ENCODE results near the gene DAAM1. TPM values are rescaled to one million over a fixed set of nuclear protein-coding genes. Genes with fewer than 3 reads are reported as not detected.
A peak's percentile ranks its signal among the peaks of the same experiment; 100 is the strongest.

DAAM1 gene
- polyA plus RNA-seq, 1 of the 3 experiments (the other 2 are of a cell fraction): 5.1 TPM

DNA sequence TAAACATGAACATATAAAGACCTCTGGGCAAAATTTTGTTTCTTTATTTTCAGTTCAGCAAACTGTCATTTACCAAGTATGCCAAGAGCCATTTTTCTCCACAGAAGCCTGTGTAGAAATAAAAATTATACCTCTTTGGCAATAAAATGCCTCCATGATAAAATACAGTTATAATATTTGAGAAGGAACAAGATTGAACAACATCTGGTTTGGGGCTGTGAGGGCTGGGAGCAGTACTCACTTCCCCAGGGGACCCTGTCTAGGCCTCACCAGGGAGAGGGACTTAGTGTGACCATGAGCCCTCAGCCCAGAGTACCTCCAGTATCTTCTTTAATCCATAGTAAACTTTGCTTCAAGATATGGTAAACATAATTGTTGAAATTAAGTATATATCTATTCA is 65.1 kb downstream of the DAAM1 start:
- H3K27ac ChIP-seq (ENCODE audit: low read depth in 2 of 2, low read length in 1 of 2): peak overlapping the region; percentile 77 to 95; a peak in 3 of 4 replicates
- no peak overlapping the region for H3K4me2 ChIP-seq
- peaks cover 19 to 33% of the 10 kb centered on the region in 2 experiments for H3K4me1 ChIP-seq (ENCODE audit: control insufficient read depth in 1 of 2, insufficient read depth in 2 of 2, low read depth in 1 of 2, low read length in 1 of 2)
- H3K4me3 ChIP-seq (ENCODE audit: low read depth in 2 of 2, low read length in 1 of 2): no peak overlapping the region
- TF ChIP-seq, protein P1, sequence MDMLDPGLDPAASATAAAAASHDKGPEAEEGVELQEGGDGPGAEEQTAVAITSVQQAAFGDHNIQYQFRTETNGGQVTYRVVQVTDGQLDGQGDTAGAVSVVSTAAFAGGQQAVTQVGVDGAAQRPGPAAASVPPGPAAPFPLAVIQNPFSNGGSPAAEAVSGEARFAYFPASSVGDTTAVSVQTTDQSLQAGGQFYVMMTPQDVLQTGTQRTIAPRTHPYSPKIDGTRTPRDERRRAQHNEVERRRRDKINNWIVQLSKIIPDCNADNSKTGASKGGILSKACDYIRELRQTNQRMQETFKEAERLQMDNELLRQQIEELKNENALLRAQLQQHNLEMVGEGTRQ (IDR thresholded peaks at IDR 0.05; ENCODE audit: borderline replicate concordance, low read depth, low read length): no peak
- no peak for TF ChIP-seq TAF1 (IDR thresholded peaks at IDR 0.05; ENCODE audit: borderline replicate concordance, low read depth, low read length)
- no peak for TF ChIP-seq ELF1 (IDR thresholded peaks at IDR 0.05)
- TF ChIP-seq, protein P2, sequence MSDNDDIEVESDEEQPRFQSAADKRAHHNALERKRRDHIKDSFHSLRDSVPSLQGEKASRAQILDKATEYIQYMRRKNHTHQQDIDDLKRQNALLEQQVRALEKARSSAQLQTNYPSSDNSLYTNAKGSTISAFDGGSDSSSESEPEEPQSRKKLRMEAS (IDR thresholded peaks at IDR 0.05; ENCODE audit: low read depth): no peak
- no peaks in the 10 kb centered on the region for H3K36me3 ChIP-seq (replicated peaks in 1 of 2; ENCODE audit: control insufficient read depth in 1 of 2, insufficient read depth in 2 of 2, low read length in 1 of 2)
- H3K9me2 ChIP-seq: no peaks in the 10 kb centered on the region
- H4K20me1 ChIP-seq (ENCODE audit: insufficient read depth): no peaks in the 10 kb centered on the region
- DNase-seq: no peak
- no peaks in the 10 kb centered on the region for H3K27me3 ChIP-seq (ENCODE audit: insufficient read depth)
- H3K9me3 ChIP-seq: no peaks in the 10 kb centered on the region
- H3K79me2 ChIP-seq (ENCODE audit: insufficient read depth): peaks cover 8% of the 10 kb centered on the region; the same call in 1 of the 2 replicates
- H2AFZ ChIP-seq (ENCODE audit: low read depth): no peak overlapping the region
- POLR2A ChIA-PET: no interaction called here
- CTCF ChIA-PET: no interaction called here
- H3K9ac ChIP-seq: no peak overlapping the region
- H3F3A ChIP-seq (replicated peaks; ENCODE audit: insufficient read depth): peaks cover 5% of the 10 kb centered on the region

DNA sequence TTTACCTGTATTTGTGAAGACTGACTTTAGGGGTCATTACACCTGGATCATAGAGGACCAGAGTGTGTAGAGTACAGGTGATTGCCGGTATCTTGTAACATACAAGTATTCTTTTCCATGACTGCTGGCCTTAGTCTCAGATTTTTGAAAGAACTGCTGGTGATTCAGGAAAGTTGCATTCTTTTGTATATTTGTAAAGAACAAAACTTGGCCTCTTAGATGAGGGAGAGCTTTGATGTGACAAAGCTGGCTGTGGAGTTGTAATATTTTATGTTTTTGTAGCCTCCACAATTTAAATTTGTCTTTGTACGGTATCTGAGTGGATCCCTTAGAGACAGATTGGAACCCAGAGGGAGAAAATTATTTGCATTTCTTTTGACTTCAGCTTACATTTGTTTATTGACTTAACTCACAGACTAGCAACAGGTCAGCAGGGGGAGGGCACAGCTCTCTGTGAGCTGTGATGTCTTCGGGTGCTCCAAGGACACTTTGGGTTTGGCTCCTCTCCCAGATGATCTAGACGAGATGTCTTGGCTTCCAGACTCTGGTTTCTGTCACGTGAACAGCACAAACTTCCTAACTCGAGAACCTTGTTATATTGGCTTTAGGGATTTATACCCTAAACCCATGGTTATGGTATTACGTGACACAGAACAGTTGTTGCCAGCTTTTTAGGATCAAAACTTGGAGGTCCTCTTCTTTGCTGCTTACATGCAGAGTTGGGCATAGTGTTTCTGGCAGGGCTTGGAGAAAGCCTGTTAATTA is 65.9 kb downstream of the DAAM1 start:
- Histone ChIP-seq H3K9me3 (no peaks in the 10 kb centered on the region), H2AFZ (ENCODE audit: low read depth) (no peak overlapping the region), H3F3A (replicated peaks; ENCODE audit: insufficient read depth) (peaks cover 5% of the 10 kb centered on the region), H3K4me1 (ENCODE audit: control insufficient read depth in 1 of 2, insufficient read depth in 2 of 2, low read depth in 1 of 2, low read length in 1 of 2) (peaks cover 21 to 33% of the 10 kb centered on the region in 2 experiments), H3K27ac (ENCODE audit: low read depth in 2 of 2, low read length in 1 of 2) (peak overlapping the region; percentile 77 to 95), H3K36me3 (replicated peaks in 1 of 2; ENCODE audit: control insufficient read depth in 1 of 2, insufficient read depth in 2 of 2, low read length in 1 of 2) (no peaks in the 10 kb centered on the region), H3K9me2 (no peaks in the 10 kb centered on the region), H3K4me2 (peak overlapping the region; percentile 43), H3K79me2 (ENCODE audit: insufficient read depth) (peaks cover 8% of the 10 kb centered on the region; the same call in 1 of the 2 replicates), H3K4me3 (ENCODE audit: low read depth in 2 of 2, low read length in 1 of 2) (no peak overlapping the region), H4K20me1 (ENCODE audit: insufficient read depth) (no peaks in the 10 kb centered on the region), H3K27me3 (ENCODE audit: insufficient read depth) (no peaks in the 10 kb centered on the region), H3K9ac (0 out of 2 replicates have a peak overlapping the region, but pooled peaks have one; percentile 11)
- DNase-seq: peak; percentile 16
- ChIA-PET POLR2A (no interaction called here), CTCF (no interaction called here)
- WGBS (ENCODE audit: low lambda C conversion rate): 45% methylated on average over 7 of the region's 7 CpGs
- TF ChIP-seq, protein P3, sequence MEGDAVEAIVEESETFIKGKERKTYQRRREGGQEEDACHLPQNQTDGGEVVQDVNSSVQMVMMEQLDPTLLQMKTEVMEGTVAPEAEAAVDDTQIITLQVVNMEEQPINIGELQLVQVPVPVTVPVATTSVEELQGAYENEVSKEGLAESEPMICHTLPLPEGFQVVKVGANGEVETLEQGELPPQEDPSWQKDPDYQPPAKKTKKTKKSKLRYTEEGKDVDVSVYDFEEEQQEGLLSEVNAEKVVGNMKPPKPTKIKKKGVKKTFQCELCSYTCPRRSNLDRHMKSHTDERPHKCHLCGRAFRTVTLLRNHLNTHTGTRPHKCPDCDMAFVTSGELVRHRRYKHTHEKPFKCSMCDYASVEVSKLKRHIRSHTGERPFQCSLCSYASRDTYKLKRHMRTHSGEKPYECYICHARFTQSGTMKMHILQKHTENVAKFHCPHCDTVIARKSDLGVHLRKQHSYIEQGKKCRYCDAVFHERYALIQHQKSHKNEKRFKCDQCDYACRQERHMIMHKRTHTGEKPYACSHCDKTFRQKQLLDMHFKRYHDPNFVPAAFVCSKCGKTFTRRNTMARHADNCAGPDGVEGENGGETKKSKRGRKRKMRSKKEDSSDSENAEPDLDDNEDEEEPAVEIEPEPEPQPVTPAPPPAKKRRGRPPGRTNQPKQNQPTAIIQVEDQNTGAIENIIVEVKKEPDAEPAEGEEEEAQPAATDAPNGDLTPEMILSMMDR (IDR thresholded peaks at IDR 0.05): no peak
- TF ChIP-seq, protein P4, sequence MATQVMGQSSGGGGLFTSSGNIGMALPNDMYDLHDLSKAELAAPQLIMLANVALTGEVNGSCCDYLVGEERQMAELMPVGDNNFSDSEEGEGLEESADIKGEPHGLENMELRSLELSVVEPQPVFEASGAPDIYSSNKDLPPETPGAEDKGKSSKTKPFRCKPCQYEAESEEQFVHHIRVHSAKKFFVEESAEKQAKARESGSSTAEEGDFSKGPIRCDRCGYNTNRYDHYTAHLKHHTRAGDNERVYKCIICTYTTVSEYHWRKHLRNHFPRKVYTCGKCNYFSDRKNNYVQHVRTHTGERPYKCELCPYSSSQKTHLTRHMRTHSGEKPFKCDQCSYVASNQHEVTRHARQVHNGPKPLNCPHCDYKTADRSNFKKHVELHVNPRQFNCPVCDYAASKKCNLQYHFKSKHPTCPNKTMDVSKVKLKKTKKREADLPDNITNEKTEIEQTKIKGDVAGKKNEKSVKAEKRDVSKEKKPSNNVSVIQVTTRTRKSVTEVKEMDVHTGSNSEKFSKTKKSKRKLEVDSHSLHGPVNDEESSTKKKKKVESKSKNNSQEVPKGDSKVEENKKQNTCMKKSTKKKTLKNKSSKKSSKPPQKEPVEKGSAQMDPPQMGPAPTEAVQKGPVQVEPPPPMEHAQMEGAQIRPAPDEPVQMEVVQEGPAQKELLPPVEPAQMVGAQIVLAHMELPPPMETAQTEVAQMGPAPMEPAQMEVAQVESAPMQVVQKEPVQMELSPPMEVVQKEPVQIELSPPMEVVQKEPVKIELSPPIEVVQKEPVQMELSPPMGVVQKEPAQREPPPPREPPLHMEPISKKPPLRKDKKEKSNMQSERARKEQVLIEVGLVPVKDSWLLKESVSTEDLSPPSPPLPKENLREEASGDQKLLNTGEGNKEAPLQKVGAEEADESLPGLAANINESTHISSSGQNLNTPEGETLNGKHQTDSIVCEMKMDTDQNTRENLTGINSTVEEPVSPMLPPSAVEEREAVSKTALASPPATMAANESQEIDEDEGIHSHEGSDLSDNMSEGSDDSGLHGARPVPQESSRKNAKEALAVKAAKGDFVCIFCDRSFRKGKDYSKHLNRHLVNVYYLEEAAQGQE (IDR thresholded peaks at IDR 0.05; ENCODE audit: low read depth, low read length): no peak
- TF ChIP-seq RFX5 (IDR thresholded peaks at IDR 0.05; ENCODE audit: low read length): no peak
- no peak for TF ChIP-seq FOXJ3 (CRISPR knock-in tag; IDR thresholded peaks at IDR 0.05)
- TF ChIP-seq MEF2A (IDR thresholded peaks at IDR 0.05; ENCODE audit: borderline replicate concordance, low read depth): no peak
- TF ChIP-seq YY1 (IDR thresholded peaks at IDR 0.05; ENCODE audit: low read depth): no peak
- no peak for TF ChIP-seq RAD21 (IDR thresholded peaks at IDR 0.05; ENCODE audit: low read length)
- peak; percentile 71 for TF ChIP-seq TCF12 (IDR thresholded peaks at IDR 0.05)
- TF ChIP-seq, protein P5, sequence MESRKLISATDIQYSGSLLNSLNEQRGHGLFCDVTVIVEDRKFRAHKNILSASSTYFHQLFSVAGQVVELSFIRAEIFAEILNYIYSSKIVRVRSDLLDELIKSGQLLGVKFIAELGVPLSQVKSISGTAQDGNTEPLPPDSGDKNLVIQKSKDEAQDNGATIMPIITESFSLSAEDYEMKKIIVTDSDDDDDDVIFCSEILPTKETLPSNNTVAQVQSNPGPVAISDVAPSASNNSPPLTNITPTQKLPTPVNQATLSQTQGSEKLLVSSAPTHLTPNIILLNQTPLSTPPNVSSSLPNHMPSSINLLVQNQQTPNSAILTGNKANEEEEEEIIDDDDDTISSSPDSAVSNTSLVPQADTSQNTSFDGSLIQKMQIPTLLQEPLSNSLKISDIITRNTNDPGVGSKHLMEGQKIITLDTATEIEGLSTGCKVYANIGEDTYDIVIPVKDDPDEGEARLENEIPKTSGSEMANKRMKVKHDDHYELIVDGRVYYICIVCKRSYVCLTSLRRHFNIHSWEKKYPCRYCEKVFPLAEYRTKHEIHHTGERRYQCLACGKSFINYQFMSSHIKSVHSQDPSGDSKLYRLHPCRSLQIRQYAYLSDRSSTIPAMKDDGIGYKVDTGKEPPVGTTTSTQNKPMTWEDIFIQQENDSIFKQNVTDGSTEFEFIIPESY (IDR thresholded peaks at IDR 0.05; ENCODE audit: borderline replicate concordance, low read depth): no peak
- TF ChIP-seq, protein P6, sequence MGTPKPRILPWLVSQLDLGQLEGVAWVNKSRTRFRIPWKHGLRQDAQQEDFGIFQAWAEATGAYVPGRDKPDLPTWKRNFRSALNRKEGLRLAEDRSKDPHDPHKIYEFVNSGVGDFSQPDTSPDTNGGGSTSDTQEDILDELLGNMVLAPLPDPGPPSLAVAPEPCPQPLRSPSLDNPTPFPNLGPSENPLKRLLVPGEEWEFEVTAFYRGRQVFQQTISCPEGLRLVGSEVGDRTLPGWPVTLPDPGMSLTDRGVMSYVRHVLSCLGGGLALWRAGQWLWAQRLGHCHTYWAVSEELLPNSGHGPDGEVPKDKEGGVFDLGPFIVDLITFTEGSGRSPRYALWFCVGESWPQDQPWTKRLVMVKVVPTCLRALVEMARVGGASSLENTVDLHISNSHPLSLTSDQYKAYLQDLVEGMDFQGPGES (IDR thresholded peaks at IDR 0.05; ENCODE audit: low read depth, low read length): no peak
- TF ChIP-seq FOSL2 (IDR thresholded peaks at IDR 0.05; ENCODE audit: borderline replicate concordance, low read depth): no peak
- TF ChIP-seq GATA2 (CRISPR knock-in tag; IDR thresholded peaks at IDR 0.05): no peak
- peak in 1 of 2 experiments; percentile 44; a peak in 1 of 4 replicates for TF ChIP-seq EP300 (IDR thresholded peaks at IDR 0.05; ENCODE audit: borderline replicate concordance in 1 of 2, low read depth in 1 of 2, low read length in 1 of 2)
